Transverse colon (tissue), 3 donors: ENCODE results near the gene NPTX2.

Source experiments
- EP300 ChIP-seq: sonication (generic); formaldehyde crosslinking; IDR thresholded peaks from one replicate; pipeline ENCODE4 v1.6.1; 2017; ENCODE audit warnings: antibody characterized with exemption, low read depth
- POLR2A ChIP-seq: fragments of 450-650 bp; IDR thresholded peaks from one replicate; pipeline ENCODE4 v1.6.1; 2016; ENCODE audit warnings: antibody characterized with exemption, mild to moderate bottlenecking, moderate library complexity
- TF ChIP-seq, protein P1 (sequence below), 5 experiments: fragments of 200-600 bp in 3 of 5; fragments of 450-650 bp in 2 of 5; sonication (generic) in 3 of 5; IDR thresholded peaks; 1 replicate in 2 of 5; 2 replicates in 3 of 5; pipeline ENCODE4 v1.5.1; 2016 to 2017; ENCODE audit warnings: antibody characterized with exemption in 5 of 5, inconsistent platforms in 3 of 5, mild to moderate bottlenecking in 2 of 5, moderate library complexity in 1 of 5

DNA sequence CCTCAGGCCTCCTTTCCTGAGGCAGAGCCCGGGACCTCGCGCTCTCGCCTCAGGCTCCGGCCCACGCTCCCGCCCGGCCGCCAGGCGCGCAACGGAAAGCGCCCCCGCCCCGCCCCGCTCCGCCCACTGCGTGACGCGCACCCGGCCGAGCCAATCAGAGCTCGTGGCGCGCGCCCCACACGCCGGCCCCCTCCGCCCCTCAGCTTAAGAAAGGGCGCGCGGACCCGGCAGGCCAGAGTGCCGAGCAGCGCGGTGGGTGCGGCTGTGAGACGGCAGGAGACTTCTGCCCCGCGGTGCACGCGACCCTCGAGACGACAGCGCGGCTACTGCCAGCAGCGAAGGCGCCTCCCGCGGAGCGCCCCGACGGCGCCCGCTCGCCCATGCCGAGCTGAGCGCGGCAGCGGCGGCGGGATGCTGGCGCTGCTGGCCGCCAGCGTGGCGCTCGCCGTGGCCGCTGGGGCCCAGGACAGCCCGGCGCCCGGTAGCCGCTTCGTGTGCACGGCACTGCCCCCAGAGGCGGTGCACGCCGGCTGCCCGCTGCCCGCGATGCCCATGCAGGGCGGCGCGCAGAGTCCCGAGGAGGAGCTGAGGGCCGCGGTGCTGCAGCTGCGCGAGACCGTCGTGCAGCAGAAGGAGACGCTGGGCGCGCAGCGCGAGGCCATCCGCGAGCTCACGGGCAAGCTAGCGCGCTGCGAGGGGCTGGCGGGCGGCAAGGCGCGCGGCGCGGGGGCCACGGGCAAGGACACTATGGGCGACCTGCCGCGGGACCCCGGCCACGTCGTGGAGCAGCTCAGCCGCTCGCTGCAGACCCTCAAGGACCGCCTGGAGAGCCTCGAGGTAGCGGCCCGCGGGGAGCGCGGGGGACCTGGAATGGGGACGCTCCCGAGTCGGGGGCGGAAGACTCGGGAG is at the start of gene NPTX2:
- TF ChIP-seq, protein P1, sequence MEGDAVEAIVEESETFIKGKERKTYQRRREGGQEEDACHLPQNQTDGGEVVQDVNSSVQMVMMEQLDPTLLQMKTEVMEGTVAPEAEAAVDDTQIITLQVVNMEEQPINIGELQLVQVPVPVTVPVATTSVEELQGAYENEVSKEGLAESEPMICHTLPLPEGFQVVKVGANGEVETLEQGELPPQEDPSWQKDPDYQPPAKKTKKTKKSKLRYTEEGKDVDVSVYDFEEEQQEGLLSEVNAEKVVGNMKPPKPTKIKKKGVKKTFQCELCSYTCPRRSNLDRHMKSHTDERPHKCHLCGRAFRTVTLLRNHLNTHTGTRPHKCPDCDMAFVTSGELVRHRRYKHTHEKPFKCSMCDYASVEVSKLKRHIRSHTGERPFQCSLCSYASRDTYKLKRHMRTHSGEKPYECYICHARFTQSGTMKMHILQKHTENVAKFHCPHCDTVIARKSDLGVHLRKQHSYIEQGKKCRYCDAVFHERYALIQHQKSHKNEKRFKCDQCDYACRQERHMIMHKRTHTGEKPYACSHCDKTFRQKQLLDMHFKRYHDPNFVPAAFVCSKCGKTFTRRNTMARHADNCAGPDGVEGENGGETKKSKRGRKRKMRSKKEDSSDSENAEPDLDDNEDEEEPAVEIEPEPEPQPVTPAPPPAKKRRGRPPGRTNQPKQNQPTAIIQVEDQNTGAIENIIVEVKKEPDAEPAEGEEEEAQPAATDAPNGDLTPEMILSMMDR (IDR thresholded peaks at IDR 0.05) = peak in 2 of 5 experiments; percentile 12 to 15
- no peak for TF ChIP-seq POLR2A
- no peak for TF ChIP-seq EP300
